ENCODE data around the gene BRK1. TPM values are rescaled to one million over a fixed set of nuclear protein-coding genes. Genes with fewer than 3 reads are reported as not detected.
"Not testable (repeated sequence)": the region's sequence is repeated elsewhere in the genome, so short reads cannot be mapped to it uniquely, and the experiment has no call there.

Gene BRK1
- total and polyA plus RNA-seq, 10 of the 15 experiments (the other 5 are each of a cell fraction or from before 2014, with no cell fraction given): 97.8 to 457 (median 203) TPM

- DNase-seq (ENCODE audit: low read depth, low spot score); H3K27ac ChIP-seq (ENCODE audit: control insufficient read depth, insufficient read depth); H3K27me3 ChIP-seq (replicated peaks in 1 of 2; ENCODE audit: control insufficient read depth in 2 of 2, insufficient read depth in 2 of 2, low read length in 1 of 2); H2AFZ ChIP-seq (ENCODE audit: control insufficient read depth, low read depth, low read length); H3K4me3 ChIP-seq; H3K4me1 ChIP-seq (ENCODE audit: control insufficient read depth, insufficient read depth, low read length); H3K4me2 ChIP-seq (ENCODE audit: control insufficient read depth, insufficient read depth); H4K20me1 ChIP-seq (ENCODE audit: control insufficient read depth, insufficient read depth); BruUV-seq (replicated peaks); FAIRE-seq; intact Hi-C loops (cut with micrococcal nuclease; ENCODE audit: unreplicated experiment); H3K9ac ChIP-seq (ENCODE audit: control insufficient read depth, insufficient read depth, low read length); H3K79me2 ChIP-seq (ENCODE audit: control insufficient read depth, insufficient read depth, low read length); ATAC-seq; in situ Hi-C loops (cut with MboI); H3K9me3 ChIP-seq (replicated peaks; ENCODE audit: control insufficient read depth, insufficient read depth, low read length); H3K36me3 ChIP-seq (ENCODE audit: control insufficient read depth in 2 of 2, insufficient read depth in 2 of 2, low read length in 1 of 2): not testable (repeated sequence)
- ChIA-PET POLR2A (interaction anchor here (0.6 kb wide), 2 partner anchors 88 to 1390 kb away, joined by 3 to 4 read pairs; no protein-coding TSS in a partner anchor), SMC1A (ENCODE audit: uncharacterized antibody, unreplicated experiment) (interaction anchor here (0.9 to 2.1 kb wide), 2 partner anchors 15 to 88 kb away, joined by 3 to 5 read pairs; no protein-coding TSS in a partner anchor), RAD21 (ENCODE audit: unreplicated experiment) (interaction anchor here (1.4 to 1.6 kb wide), 2 partner anchors 20 to 88 kb away, joined by 3 read pairs; no protein-coding TSS in a partner anchor), CTCF (interaction anchor here (0.6 to 1.5 kb wide), 2 partner anchors 43 to 86 kb away, joined by 3 to 4 read pairs; no protein-coding TSS in a partner anchor)
- TF ChIP-seq NFYB (IDR thresholded peaks at IDR 0.05; ENCODE audit: insufficient read depth, low read depth, low read length): peak; percentile 78
- 89% methylated on average over 9 of the region's 9 CpGs for WGBS (ENCODE audit: insufficient coverage, insufficient replicate concordance, low lambda C conversion rate, missing lambda C conversion rate)
Observed at GRCh38 chr3:10135872-10136271, 20.4 kb downstream of the BRK1 start.

- Histone ChIP-seq H3K4me3 (no peak overlapping the region), H3K27me3 (replicated peaks in 1 of 2; ENCODE audit: control insufficient read depth in 2 of 2, insufficient read depth in 2 of 2, low read length in 1 of 2) (no peaks in the 10 kb centered on the region), H3K4me1 (ENCODE audit: control insufficient read depth, insufficient read depth, low read length) (no peaks in the 10 kb centered on the region; the same call in 1 of the 2 replicates), H3K4me2 (ENCODE audit: control insufficient read depth, insufficient read depth) (no peak overlapping the region), H3K9ac (ENCODE audit: control insufficient read depth, insufficient read depth, low read length) (no peak overlapping the region), H3K36me3 (ENCODE audit: control insufficient read depth in 2 of 2, insufficient read depth in 2 of 2, low read length in 1 of 2) (no peaks in the 10 kb centered on the region), H3K27ac (ENCODE audit: control insufficient read depth, insufficient read depth) (no peak overlapping the region), H3K79me2 (ENCODE audit: control insufficient read depth, insufficient read depth, low read length) (peaks cover under 1% of the 10 kb centered on the region; the same call in 1 of the 2 replicates), H2AFZ (ENCODE audit: control insufficient read depth, low read depth, low read length) (no peak overlapping the region), H4K20me1 (ENCODE audit: control insufficient read depth, insufficient read depth) (no peaks in the 10 kb centered on the region), H3K9me3 (replicated peaks; ENCODE audit: control insufficient read depth, insufficient read depth, low read length) (no peaks in the 10 kb centered on the region; the same call in 1 of the 3 replicates)
- no TSS peak for BruUV-seq (replicated peaks)
- in situ Hi-C loops (cut with MboI): no loop called here
- 88% methylated on average over 24 of the region's 25 CpGs for WGBS (ENCODE audit: insufficient coverage, insufficient replicate concordance, low lambda C conversion rate, missing lambda C conversion rate)
- ATAC-seq (no peak), FAIRE-seq (no peak), DNase-seq (ENCODE audit: low read depth, low spot score) (no peak)
- SMC1A ChIA-PET (ENCODE audit: uncharacterized antibody, unreplicated experiment): no interaction called here
- CTCF ChIA-PET: interaction anchor here (0.6 to 1.5 kb wide), 2 partner anchors 44 to 86 kb away, joined by 3 to 4 read pairs; no protein-coding TSS in a partner anchor
- RAD21 ChIA-PET (ENCODE audit: unreplicated experiment): interaction anchor here (1.4 to 1.6 kb wide), 2 partner anchors 20 to 87 kb away, joined by 3 read pairs; no protein-coding TSS in a partner anchor
- POLR2A ChIA-PET: no interaction called here
- intact Hi-C loops (cut with micrococcal nuclease; ENCODE audit: unreplicated experiment): no loop called here
- TF ChIP-seq ZNF24 (IDR thresholded peaks at IDR 0.05) (no peak), CHD1 (IDR thresholded peaks at IDR 0.05; ENCODE audit: low read depth, low read length) (no peak), PRDM15 (CRISPR knock-in tag; IDR thresholded peaks at IDR 0.05) (no peak), NFYA (IDR thresholded peaks at IDR 0.05; ENCODE audit: borderline replicate concordance, low read depth, low read length) (no peak), CHD4 (IDR thresholded peaks at IDR 0.05) (no peak), SMARCA5 (IDR thresholded peaks at IDR 0.05) (no peak), ZNF217 (IDR thresholded peaks at IDR 0.05) (no peak), ZZZ3 (IDR thresholded peaks at IDR 0.05; ENCODE audit: control insufficient read depth, insufficient read length, low read depth) (no peak), ETV6 (conservative IDR thresholded peaks at IDR 0.05 in 1 of 2, IDR thresholded peaks at IDR 0.05 in 1 of 2; ENCODE audit: borderline replicate concordance in 1 of 2, low read depth in 1 of 2) (no peak), SMAD1 (IDR thresholded peaks at IDR 0.05; ENCODE audit: low read depth, partially characterized antibody) (no peak), RAD21 (IDR thresholded peaks at IDR 0.05; ENCODE audit: insufficient read depth, low read depth, low read length) (no peak), NR2C2 (IDR thresholded peaks at IDR 0.05; ENCODE audit: borderline replicate concordance, control insufficient read depth, insufficient read length, low read depth) (no peak), CREM (IDR thresholded peaks at IDR 0.05; ENCODE audit: low read depth) (no peak)
Observed at GRCh38 chr3:10136426-10137005, 21.0 kb downstream of the BRK1 start.

All from GM12878 (cell line).